AG08395 (cell line): ENCODE data around the gene FRMD3.

ENCODE experiments used
- DNase-seq: peaks from one replicate; pipeline ENCODE4 v3.0.0; 2012; ENCODE audit warnings: mixed read lengths, low spot score

Gene FRMD3

DNA sequence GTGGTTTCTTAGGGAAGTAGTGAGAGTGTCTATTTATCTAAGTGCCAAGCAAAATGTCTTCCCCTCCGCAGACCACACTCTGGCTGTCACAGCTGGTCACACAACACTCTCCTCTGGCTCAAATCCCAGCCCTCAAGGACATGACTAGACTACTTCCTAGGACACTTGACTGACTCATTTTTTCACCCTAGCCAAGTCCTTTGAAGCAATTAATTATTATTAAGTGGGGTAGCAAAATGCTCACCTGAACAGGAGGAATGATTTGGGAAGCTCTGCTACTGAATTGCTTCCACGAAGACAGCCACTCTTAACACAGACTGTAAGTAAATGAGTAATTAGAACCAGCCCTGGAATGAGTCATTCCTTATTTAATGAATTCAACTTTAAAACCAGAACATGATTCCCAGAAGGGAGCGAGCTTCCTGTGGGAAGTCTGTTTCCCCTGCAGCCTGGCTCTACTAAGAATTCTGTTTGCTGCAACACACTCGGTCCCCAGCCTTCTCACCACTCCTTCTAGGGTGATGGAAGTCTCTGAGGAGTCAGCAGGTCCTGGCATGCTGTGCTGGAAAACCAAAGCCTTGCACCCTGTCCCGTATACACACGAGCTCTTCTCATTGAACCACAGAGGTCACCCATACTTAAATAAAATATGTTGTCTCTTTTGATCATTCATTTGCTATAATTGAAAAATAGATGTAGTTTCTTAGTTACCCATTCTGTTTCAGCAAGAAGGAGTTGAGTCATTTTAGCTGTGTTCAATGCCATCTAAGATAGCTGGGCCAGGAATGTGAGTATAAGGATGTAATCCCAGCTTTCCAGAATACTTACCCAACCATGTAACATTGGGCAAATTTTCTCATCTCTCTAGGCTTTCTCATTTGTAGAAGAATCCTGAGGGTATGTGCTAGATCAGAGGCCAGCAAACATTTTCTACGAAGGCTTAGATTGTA lies 256.6 kb downstream of the FRMD3 start:
- peak; percentile 58 for DNase-seq

DNA sequence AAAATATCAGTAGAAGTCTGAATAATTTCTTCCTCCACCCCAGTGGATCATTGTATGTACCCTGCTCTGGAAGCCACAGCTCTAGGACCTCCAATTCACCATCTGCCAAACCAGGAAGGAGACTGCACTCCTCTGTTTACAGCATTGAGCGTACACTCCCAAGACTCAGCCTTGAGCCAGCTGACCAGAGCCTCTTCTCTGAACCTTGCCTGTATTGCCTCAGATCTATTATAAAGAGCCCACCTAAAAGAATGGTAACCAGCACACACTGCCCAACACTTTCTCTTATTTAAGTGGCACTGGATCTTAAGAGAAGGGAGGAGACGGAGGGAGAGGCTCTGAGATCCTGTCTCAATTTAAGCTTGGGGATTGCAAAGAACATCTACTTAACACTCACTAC lies 257.4 kb downstream of the FRMD3 start:
- DNase-seq, result no peak

DNA sequence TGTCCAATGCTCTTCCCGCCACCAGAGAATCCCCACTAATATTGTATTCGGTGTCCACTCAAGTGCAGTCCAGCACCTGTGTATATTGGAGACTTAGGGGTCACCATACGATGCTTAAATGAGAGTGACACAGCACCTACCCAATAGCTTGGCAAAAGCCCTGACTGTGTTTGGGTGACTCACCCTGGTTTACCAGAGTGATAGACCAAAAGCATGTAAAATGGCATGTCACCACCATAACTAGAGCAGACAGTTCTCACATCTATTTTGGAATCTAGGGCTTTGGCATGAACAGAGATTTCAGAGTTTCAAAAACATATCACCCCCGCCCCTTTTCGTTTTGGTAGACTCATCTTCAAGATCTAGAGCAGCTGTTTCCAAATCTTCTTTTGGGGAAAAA lies 257.9 kb downstream of the FRMD3 start:
- peak; percentile 46 for DNase-seq

DNA sequence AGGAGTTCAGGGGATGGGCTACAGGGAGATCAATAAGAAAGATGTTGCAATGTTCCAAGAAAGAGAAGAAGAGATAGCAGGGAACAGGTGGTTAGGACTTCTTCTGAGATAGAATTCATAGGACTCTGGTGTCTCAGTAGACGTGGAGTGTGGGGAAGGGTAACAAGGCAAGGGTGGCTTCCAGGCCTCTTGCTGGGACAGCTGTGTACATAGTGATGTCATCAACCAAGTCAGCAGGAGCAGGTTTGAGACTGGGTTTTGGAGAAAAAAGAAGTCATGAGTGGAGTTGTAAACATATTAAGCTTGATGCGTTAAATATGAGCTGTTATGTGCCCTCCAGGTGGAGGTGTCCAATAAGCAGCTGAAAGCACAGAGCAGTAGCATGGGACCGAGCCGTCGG lies 263.4 kb downstream of the FRMD3 start:
- no peak for DNase-seq

DNA sequence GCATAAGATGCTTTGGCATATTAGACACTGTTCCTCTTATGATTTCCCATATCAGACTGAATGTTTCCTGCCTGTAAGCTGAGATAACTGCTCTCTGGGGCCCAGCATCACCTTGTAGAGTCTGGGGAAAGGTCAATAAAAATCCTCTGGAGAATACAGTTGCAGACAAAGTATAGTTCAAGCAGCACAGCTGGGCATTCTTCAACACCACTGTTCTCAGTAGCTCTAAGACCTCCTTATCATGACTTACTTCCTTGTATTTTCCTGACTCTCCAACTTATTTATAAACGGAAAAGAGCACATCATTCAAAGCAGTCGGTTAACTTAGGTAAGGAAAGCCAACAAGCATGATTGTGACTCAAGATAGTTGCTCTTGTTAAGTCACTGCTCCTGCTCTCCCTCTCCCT lies 266.5 kb downstream of the FRMD3 start:
- no peak for DNase-seq

DNA sequence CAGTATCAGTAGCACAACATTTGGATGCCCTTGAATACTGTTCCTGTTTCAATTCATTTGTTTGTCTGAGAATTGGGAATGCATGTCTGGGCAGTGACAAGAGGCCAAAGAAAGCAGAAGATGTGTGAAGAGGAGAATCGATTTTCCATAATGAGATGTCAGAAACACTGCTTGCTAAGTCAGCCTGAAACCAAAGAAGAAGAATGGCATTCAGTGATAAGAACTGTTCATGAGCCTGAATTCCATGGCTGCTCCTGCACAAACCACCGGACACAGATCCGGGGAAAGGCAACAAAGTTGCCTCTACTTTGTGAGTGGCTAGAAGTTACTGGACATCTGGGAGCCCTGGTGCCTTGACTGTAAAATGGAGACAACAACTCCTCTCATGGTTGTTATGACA lies 268.1 kb downstream of the FRMD3 start:
- no peak for DNase-seq

DNA sequence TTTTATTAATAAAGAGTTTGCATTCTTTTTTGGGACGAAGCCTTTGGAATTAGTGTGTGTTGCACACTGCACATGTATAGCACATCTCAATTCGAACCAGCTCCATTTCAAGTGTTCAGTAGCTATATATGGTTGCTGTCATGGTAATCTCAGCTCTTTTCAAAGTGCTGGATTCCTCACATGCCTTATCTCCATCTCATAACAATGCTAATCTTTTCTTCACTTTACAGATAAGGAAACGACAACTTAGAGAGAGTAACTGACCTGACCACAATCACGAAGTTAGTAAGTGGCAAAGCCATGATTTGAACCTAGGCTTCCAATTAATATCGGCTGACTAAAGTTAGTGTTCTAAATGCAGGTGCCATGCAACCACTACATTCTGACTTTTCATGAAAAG lies 270.5 kb downstream of the FRMD3 start:
- no peak for DNase-seq

DNA sequence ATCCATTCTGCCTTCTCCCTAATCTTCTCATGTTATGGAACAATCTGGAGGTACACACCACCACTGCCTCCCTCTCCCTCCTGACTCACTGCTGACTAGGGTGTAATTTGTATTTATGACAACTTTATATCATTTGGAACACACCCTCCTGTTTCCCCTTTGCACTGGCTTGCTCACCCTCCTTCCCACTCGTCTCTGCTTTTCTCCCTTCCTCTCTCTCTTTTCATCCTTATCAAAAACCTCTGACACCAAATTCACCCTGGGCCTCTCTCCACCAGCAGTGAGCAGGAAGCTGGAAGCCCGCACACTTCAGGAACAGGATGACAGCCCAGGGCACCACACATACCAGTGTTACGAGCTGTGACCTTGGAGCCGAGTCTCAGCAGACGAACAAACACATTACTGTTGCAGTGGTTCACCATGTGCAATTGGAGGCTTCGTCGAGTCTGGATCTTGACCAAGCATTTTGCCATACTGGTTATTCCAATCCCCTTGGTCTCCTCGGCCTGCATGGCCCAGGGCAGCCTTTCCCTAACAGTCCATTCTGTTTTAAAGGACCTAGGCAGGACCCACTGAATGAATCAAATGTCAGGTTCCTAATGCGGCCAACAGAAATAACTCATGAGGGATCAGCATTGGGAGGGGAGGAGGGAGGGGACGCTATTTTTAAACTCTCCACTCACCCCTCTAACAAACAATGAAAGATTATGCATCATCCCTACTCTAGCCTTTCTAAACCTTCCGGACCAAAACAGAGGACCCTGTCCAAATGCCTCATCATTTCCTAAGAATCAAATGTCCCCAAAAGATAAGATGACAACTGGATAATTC lies 271.3 kb downstream of the FRMD3 start:
- DNase-seq, result peak; percentile 29

DNA sequence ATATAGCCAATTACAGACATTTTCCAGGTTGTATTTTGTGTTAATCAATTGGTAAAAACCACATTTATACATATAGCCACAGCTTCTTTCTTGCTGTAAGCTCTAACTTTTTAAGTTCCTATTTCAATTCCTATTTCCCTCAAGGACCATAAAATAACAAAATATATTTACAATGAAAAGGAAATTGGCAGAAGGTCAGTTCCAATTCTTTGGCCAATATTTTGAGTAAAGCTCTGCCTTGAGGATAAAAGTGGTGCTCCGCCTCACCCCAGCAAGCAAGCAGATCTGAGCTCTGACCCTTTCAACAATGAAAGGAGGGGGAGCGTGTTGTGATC lies 271.9 kb downstream of the FRMD3 start:
- DNase-seq, result no peak

DNA sequence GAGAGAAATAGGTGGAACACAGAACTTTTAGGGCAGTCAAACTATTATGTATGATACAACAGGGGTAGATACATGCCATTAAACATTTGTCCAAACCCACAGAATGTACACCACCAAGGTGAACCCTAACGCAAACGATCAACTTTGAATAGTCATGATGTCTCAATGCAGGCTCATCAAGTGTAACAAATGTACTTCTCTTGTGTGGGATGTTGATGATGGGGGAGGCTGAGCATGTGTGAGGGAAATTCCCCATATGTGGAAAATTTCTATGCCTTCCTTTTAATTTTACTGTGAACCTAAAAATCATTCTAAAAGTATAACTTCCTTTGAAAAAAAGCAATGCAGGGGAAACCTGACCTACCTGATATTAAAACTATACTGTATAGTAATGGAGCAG lies 273.9 kb downstream of the FRMD3 start:
- no peak for DNase-seq

DNA sequence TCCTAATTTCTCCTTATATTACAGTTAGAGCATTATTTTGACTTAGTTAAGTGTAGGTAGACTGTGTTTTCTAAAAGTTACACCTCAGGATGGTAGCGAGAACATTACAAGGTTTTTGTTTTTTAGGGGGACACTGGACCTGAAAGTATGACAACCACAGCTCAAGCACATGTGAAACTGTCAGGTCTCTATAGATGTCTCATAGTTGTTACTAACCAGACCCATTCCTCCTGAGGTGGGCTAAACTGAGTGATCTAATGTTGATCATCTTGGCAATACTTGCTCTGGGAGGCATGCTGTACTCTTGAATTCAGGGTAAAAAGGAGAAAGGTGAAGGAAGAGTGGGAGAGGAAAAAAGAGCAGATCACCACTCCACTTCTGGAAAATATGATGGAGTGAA lies 278.6 kb downstream of the FRMD3 start:
- DNase-seq, result no peak

DNA sequence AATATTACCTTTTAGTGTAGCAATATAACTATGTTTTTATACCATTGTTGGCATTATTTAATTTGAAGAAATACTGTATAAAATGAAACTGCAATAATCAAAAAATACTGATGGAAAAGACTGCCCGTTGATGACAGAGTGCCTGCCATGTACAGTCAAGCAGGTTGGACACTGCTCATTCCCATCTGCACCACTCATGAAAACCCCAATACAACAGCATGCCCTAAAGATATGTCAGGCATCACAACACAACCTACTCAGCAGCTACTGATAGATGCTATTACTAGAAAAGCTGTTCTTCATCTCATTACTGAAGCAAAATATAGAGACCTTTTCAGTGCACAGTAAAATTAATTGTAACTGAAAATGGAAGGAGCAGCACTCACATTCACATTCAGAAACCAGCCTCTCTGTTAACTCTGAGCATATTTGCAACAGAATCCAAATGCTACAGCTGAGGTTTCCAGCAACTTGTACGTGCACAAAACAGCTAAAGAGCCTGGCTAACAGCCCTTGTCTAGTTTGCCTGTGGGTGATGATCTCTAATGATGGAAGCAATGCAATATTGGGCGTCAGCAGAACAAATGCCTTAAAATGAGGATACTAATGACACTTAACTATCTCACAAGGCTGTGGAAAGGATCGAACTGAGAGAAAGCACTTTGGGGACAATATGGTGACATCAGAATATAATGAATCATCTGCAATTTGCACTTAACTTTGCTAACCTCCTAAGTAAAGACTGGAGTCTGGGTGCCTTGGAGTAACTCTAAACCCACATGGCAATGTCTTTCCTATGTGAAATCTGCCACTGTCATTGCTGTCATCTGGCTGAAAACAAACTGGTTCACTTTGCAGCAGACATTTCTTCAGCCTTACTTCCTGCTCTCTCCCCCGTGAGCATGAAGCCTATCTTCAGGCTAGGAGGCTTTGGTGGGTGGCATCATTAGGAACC lies 280.0 kb downstream of the FRMD3 start:
- no peak for DNase-seq

DNA sequence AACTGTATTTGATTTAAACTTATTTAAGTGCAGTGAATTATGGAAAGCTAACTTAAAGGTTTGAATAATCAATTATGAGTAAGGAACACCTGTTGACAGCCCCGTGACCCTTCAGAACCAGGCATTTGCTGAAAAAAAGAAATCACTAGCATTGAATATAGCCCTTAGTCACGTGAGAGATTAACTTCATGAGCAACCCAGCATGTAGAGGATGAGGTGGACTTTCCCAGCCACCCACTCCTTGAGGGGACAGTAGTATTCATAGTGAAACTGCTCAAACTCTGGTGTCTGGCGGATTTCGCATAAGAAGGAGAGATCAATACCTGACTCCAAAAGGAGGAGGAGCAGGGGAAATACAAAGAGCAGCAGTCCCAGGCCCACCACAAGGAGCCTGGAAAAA lies 290.5 kb downstream of the FRMD3 start:
- DNase-seq, result no peak

DNA sequence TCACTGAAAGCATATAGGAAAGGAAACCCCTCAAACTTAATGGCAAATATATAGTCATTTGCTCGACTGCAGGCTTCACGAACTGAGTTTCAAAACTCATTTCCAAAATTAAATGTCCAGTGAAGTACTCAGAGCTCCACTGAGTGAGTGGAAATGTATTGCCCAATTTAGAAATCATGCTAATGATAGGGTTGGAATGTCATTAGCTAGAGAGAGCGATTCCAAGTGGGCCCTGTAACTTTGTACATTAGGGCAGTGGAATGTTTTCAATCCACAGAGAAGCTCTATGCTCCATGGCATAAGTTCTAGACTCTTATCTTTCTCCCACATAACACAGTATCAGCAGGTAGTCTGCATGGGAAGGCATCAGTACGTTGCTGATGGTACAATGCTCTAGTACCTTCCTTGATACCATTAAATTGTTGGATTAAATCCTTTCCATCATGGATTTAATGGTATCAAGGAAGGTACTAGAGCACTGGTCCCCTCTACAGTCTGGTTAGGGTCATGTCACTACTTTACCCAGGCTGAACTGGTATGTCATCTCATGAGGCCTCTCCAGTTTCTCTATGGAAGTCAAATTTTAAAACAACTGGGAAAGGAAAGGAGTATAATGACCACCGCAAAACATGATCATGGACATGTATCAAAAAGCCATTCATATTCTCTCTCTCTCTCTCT lies 292.1 kb downstream of the FRMD3 start:
- no peak for DNase-seq

DNA sequence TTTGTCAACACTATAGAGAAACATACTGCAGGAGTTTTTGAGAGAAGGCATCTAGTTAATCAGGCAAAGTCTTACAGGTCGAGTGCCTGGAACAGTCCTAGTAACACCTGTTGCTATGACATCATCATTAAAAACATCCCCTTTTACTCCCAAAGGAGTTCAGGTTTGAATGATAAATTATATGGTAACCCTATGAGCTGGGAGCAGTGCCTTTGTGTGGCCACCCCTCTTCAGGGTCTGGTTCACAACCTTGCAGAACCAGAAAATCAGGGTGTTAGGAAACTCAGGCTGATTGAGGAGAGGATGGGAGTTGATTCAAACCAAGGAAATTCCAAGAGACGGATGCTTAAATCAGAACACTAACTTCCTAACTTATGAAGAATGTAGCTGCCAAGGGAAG lies 296.1 kb downstream of the FRMD3 start:
- DNase-seq, result no peak

DNA sequence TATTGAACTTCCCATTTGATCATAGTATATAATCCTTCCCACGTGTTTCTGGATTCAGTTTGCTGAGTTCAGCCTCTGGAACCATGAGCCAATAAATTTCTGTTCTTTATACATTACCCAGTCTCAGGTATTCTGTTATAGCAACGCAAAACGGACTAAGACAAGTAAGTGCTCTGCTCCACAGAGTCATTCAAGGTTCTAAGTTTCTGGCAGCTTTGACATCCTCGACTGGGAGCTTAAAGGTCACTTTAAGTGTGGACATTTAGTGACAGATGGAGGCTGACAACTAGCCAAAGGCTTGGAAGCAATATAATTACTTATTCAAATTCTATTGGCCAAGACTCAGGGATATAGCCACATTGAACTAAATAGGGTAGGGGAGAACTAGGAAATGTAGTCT lies 297.5 kb downstream of the FRMD3 start:
- no peak for DNase-seq

DNA sequence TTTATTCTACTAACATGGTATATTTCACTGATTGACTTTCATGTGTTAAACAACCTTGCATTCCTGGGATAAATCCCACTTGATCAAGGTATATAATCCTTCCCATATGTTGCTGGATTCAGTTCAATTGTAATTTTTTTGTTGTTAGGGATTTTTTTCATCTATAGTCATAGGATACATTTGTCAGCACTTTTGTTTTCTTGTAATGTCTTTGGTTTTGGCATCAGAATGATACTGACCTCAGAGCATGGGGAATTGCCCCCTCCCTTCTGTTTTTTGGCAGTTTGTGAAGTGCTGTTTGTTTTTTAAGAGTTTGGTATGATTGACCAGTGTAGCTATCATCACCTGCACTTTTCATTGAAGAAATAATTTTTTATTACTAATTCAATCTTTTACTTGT lies 298.5 kb downstream of the FRMD3 start:
- no peak for DNase-seq

DNA sequence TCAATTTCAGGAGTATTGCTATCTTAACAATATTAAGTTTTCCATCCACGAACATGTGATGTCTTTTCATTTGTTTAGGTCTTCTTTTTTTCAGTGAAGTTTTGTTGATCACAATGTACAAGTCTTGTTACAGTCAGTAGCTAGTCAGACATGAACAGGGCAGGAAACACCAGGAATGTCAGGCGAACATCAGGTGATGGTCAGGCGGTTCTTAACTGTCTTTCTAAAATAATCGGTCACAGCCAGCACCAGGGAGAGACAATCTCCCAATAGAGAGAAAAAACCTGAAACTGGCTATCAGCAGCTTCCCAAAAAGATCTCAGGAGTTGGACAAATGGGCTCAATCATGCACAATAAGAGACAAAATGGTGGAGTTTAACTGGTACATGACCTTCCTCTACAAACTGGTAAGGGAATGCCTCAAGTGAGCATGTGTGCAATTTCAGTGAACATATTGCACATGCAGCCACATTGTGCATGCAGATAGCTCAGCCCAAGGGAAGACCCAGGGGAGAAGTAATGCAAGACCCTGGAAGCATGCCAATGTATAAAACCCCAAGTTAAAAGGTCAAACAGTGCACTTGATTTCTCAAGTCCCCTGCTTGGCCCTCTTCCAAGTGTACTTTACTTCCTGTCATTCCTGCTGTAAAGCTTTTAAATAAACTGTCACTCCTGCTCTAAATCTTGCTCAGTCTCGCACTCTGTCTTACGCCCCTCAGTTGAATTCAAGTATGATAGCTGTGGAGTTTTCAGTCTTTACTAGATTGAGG lies 299.1 kb downstream of the FRMD3 start:
- DNase-seq, result no peak

DNA sequence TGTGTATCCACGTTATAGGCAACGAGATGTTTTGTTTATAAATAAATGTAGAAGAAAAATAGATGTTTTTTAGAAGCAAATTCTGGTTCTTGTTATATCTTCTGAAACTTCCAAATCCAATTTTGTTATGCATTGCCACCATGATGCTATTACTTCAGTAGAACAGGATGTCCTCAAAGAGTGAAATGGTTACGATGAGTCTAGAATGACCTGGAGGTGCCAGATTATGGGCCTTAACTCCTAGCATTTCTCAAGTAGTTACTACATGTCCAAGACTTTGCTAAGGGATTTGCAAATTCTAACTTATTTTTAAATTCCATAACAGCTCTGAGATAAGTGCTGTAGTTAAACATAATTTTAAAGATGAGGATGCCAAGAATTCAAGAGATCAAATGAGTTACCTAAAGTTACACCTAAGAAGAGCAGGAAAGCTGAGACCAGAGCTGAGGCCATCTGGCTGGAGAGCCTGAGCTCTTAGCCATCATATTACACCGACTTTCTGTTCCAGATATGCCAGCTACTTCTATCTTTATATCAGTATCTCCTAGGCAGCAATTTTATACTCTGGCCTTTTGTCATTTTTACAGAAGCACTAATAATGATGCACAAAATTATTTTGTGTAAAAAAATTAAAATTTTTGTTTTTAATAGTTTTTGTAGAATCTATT lies 302.0 kb downstream of the FRMD3 start:
- no peak for DNase-seq

DNA sequence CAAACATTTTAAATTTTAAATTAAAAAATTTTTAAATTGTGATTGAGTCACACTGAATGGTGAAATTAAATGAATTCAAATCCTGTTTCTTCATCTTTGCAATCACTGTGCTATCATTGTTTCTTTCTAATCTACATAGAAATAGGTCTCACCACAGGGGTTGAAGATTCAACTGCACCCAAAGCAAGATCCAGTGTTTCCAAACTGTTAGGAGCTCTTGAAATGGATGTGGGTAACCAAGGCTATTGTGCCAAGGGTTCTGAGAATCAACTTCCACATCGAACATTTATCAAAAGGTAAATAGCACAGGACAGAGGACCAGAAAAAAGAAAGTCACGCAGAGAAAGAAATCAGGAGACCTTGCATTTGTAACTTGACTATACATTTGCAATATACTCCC lies 302.7 kb downstream of the FRMD3 start:
- DNase-seq, result no peak
